Sigmoid colon (tissue), 7 donors: ENCODE measurements around the gene PIP5K1A. TPM values are rescaled to one million over a fixed set of nuclear protein-coding genes. Genes with fewer than 3 reads are reported as not detected.

Experiments used
- DNase-seq: peaks from one replicate; pipeline ENCODE4 v3.0.0-alpha.2; 2019
- H3K27ac ChIP-seq, 4 donors: fragments of 200-600 bp; sonication (generic); one replicate each; pipeline ENCODE4 v1.5.1; 2016 to 2019; ENCODE audit warnings: mild to moderate bottlenecking in 1 of 4
- H3K27me3 ChIP-seq, 3 donors: fragments of 200-600 bp; sonication (generic); one replicate each; pipeline ENCODE4 v1.5.1; 2019; ENCODE audit warnings: mild to moderate bottlenecking in 1 of 3
- H3K36me3 ChIP-seq, 4 donors: fragments of 200-600 bp; sonication (generic); one replicate each; pipeline ENCODE4 v1.5.1; 2016 to 2019
- H3K4me1 ChIP-seq, 4 donors: fragments of 200-600 bp; sonication (generic); one replicate each; pipeline ENCODE4 v1.5.1; 2017 to 2019
- H3K4me3 ChIP-seq, 4 donors: fragments of 200-600 bp; sonication (generic); one replicate each; pipeline ENCODE4 v1.5.1; 2017 to 2019; ENCODE audit warnings: mild to moderate bottlenecking in 2 of 4, moderate library complexity in 1 of 4
- H3K9me3 ChIP-seq, 4 donors: fragments of 200-600 bp in 3 of 4; sonication (generic) in 3 of 4; one replicate each; pipeline versions ENCODE4 v1.5.1 to v1.6.1; 2013 to 2019
- CTCF ChIP-seq, 4 experiments: fragments of 450-650 bp in 3 of 4; fragments of 200-600 bp in 1 of 4; IDR thresholded peaks; one replicate each; pipeline ENCODE4 v1.5.1; 2016 to 2019; ENCODE audit warnings: antibody characterized with exemption in 4 of 4, mild to moderate bottlenecking in 3 of 4, moderate library complexity in 2 of 4
- EP300 ChIP-seq, 4 donors: sonication (generic); formaldehyde crosslinking; IDR thresholded peaks; one replicate each; pipeline ENCODE4 v1.6.1; 2017; ENCODE audit warnings: antibody characterized with exemption in 4 of 4
- POLR2A ChIP-seq, 2 donors: fragments of 450-650 bp; IDR thresholded peaks; one replicate each; pipeline ENCODE4 v1.6.1; 2016; ENCODE audit warnings: antibody characterized with exemption in 2 of 2, mild to moderate bottlenecking in 2 of 2, moderate library complexity in 2 of 2
- POLR2AphosphoS5 ChIP-seq, 4 donors: sonication (generic); formaldehyde crosslinking; IDR thresholded peaks; one replicate each; pipeline ENCODE4 v1.6.1; 2017; ENCODE audit warnings: antibody characterized with exemption in 4 of 4
- WGBS, 2 donors: extraction: QIAGEN DNeasy Blood & Tissue Kit; methylation state at CpG; one replicate each; pipeline ENCODE4 v1.1.7; 2013; 5-methylcytosine and 5-hydroxymethylcytosine counted together
- intact Hi-C: fragments of 100-400 bp; cut with DNase I; formaldehyde crosslinking; loops from one replicate; pipeline ENCODE4 v1.15.1; 2023
- polyA plus RNA-seq, 3 donors: library from polyadenylated mRNA; stranded (reverse); fragments of 200-250 nt; gene quantifications; one replicate each; pipeline ENCODE4 v1.2.3, GENCODE V29; 2013
- total RNA-seq, 4 donors: library from RNA; depleted of rRNA; stranded (reverse); fragments of >200 nt; gene quantifications; one replicate each; pipeline ENCODE4 v1.1.0, GENCODE V29; 2016
- donor health status: healthy with polysubstance abuse.
- donor health status: Bipolar disorder and iron deficiency.
- donor health status: healthy.

The PIP5K1A gene
- total and polyA plus RNA-seq, 7 donors: 9.6 to 51.5 (median 33.2) TPM

GRCh38 chr1:151221616-151222015 lies 23.3 kb downstream of the PIP5K1A start:
- no peak for TF ChIP-seq EP300 (IDR thresholded peaks at IDR 0.05)
- no peak for TF ChIP-seq POLR2AphosphoS5 (IDR thresholded peaks at IDR 0.05)
- no peak for TF ChIP-seq POLR2A (IDR thresholded peaks at IDR 0.05)
- TF ChIP-seq CTCF (IDR thresholded peaks at IDR 0.05): no peak
- Histone ChIP-seq H3K27ac (no peak overlapping the region), H3K4me3 (no peak overlapping the region), H3K4me1 (peaks cover 0 to 20% (median 9%) of the 10 kb centered on the region in 4 donors), H3K9me3 (no peaks in the 10 kb centered on the region), H3K36me3 (peaks cover 0 to 30% (median 7%) of the 10 kb centered on the region in 4 donors), H3K27me3 (no peaks in the 10 kb centered on the region)
- WGBS, 2 donors: 88 to 96% methylated on average over 1 of the region's 1 CpG
- intact Hi-C loops: no loop called here
- DNase-seq: no peak

- Histone ChIP-seq H3K4me3 (no peak overlapping the region), H3K36me3 (peaks cover 0 to 34% (median 7%) of the 10 kb centered on the region in 4 donors), H3K9me3 (no peaks in the 10 kb centered on the region), H3K27ac (no peak overlapping the region), H3K4me1 (peaks cover 0 to 20% (median 9%) of the 10 kb centered on the region in 4 donors), H3K27me3 (no peaks in the 10 kb centered on the region)
- DNase-seq: no peak
- 93 to 95% methylated on average over 4 of the region's 4 CpGs for WGBS, 2 donors
- TF ChIP-seq POLR2AphosphoS5 (IDR thresholded peaks at IDR 0.05): no peak
- no peak for TF ChIP-seq POLR2A (IDR thresholded peaks at IDR 0.05)
- TF ChIP-seq EP300 (IDR thresholded peaks at IDR 0.05): no peak
- no peak for TF ChIP-seq CTCF (IDR thresholded peaks at IDR 0.05)
- intact Hi-C loops: no loop called here
Observed at GRCh38 chr1:151222130-151222529, 23.8 kb downstream of the PIP5K1A start.

- no peak for TF ChIP-seq POLR2AphosphoS5 (IDR thresholded peaks at IDR 0.05)
- TF ChIP-seq POLR2A (IDR thresholded peaks at IDR 0.05): no peak
- Histone ChIP-seq H3K9me3 (no peaks in the 10 kb centered on the region), H3K4me3 (no peak overlapping the region), H3K36me3 (peaks cover 43 to 100% (median 83%) of the 10 kb centered on the region in 4 donors), H3K27ac (no peak overlapping the region), H3K4me1 (peaks cover 0 to 7% (median 2%) of the 10 kb centered on the region in 4 donors), H3K27me3 (no peaks in the 10 kb centered on the region)
- no peak for DNase-seq
- 74 to 92% methylated on average over 6 of the region's 6 CpGs for WGBS, 2 donors
- intact Hi-C loops: no loop called here
Observed at GRCh38 chr1:151235235-151235634, 36.9 kb downstream of the PIP5K1A start.

GRCh38 chr1:151237678-151238466 lies 39.5 kb downstream of the PIP5K1A start:
- Histone ChIP-seq H3K27ac (no peak overlapping the region), H3K27me3 (no peaks in the 10 kb centered on the region), H3K4me3 (no peak overlapping the region), H3K36me3 (peaks cover 38 to 100% (median 88%) of the 10 kb centered on the region in 4 donors), H3K4me1 (peaks cover 0 to 7% (median 3%) of the 10 kb centered on the region in 4 donors), H3K9me3 (no peaks in the 10 kb centered on the region)
- 87 to 89% methylated on average over 4 of the region's 4 CpGs for WGBS, 2 donors
- intact Hi-C loops: no loop called here
- TF ChIP-seq POLR2A (IDR thresholded peaks at IDR 0.05): no peak
- no peak for TF ChIP-seq POLR2AphosphoS5 (IDR thresholded peaks at IDR 0.05)
- no peak for DNase-seq

- peaks cover 0 to 7% (median 3%) of the 10 kb centered on the region in 4 donors for H3K4me1 ChIP-seq
- no peak for TF ChIP-seq CTCF (IDR thresholded peaks at IDR 0.05)
- TF ChIP-seq EP300 (IDR thresholded peaks at IDR 0.05): no peak
- TF ChIP-seq POLR2A (IDR thresholded peaks at IDR 0.05): no peak
- no peak for TF ChIP-seq POLR2AphosphoS5 (IDR thresholded peaks at IDR 0.05)
- DNase-seq: no peak
- peaks cover 43 to 100% (median 89%) of the 10 kb centered on the region in 4 donors for H3K36me3 ChIP-seq
- H3K27me3 ChIP-seq: no peaks in the 10 kb centered on the region
- no peaks in the 10 kb centered on the region for H3K9me3 ChIP-seq
- H3K27ac ChIP-seq: no peak overlapping the region
- intact Hi-C loops: no loop called here
- H3K4me3 ChIP-seq: no peak overlapping the region
- 74 to 76% methylated on average over 1 of the region's 1 CpG for WGBS, 2 donors
Observed at GRCh38 chr1:151238467-151238739, 40.1 kb downstream of the PIP5K1A start.
